OCI-LY1 (cell line): Measurements from ENCODE around the gene SH3TC2.

Experiments used
- EZH2 ChIP-seq: fragments of 200-600 bp; sonication (generic), shearing (Covaris generic); IDR thresholded peaks from 2 replicates; pipeline ENCODE4 v1.8.0; 2017; ENCODE audit warnings: borderline replicate concordance, mixed run types, mild to moderate bottlenecking, antibody characterized with exemption, low read length, moderate library complexity, mixed read lengths
- TF ChIP-seq, protein P1 (sequence below): fragments of 200-600 bp; sonication (generic), shearing (Covaris generic); IDR thresholded peaks from 2 replicates; pipeline ENCODE4 v1.5.1; 2017; ENCODE audit warnings: mild to moderate bottlenecking, antibody characterized with exemption, low read length, moderate library complexity, mixed read lengths

DNA sequence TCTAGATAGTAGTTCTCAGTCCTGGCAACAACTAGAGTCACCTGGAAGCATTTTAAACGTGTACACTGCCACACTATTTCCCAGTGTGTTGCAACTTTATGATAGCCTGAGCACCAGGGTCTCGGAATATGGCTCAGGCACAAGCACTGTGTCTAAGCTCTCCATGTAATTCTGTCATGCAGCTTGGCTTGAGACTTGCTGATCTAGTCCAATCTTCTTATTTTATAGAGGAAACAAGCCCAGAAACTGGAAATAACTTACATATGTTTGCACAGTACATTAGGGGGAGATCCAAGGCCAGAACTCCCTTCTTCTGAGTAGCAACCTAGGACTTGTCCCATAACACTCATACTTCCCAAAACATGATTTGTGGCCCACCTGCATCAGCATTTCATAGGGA, 49.1 kb downstream of the SH3TC2 start:
- TF ChIP-seq, protein P1, sequence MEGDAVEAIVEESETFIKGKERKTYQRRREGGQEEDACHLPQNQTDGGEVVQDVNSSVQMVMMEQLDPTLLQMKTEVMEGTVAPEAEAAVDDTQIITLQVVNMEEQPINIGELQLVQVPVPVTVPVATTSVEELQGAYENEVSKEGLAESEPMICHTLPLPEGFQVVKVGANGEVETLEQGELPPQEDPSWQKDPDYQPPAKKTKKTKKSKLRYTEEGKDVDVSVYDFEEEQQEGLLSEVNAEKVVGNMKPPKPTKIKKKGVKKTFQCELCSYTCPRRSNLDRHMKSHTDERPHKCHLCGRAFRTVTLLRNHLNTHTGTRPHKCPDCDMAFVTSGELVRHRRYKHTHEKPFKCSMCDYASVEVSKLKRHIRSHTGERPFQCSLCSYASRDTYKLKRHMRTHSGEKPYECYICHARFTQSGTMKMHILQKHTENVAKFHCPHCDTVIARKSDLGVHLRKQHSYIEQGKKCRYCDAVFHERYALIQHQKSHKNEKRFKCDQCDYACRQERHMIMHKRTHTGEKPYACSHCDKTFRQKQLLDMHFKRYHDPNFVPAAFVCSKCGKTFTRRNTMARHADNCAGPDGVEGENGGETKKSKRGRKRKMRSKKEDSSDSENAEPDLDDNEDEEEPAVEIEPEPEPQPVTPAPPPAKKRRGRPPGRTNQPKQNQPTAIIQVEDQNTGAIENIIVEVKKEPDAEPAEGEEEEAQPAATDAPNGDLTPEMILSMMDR: no peak
- no peak for TF ChIP-seq EZH2
